ENCODE measurements around the gene PPEF2.

GRCh38 chr4:75916091-75916661, 13.9 kb upstream of the PPEF2 start:
- TF ChIP-seq CTCF (IDR thresholded peaks at IDR 0.05; ENCODE audit: insufficient read depth, low read depth, low read length) (peak; percentile 91), EZH2 (IDR thresholded peaks at IDR 0.05; ENCODE audit: insufficient read depth, low read length) (no peak)

Data from astrocyte (in vitro differentiated cells and primary cell).